GM18861 (cell line): ENCODE results near the gene GAS2L1.

Experiments used
- ATAC-seq: cut with Tn5 transposase; IDR thresholded peaks from one replicate; pipeline ENCODE4 v1.9.1; 2021; ENCODE audit not compliant: unreplicated experiment

The GAS2L1 gene

GRCh38 chr22:29306175-29306834, at the start of gene GAS2L1:
TSS of gene GAS2L1 (plus strand) at chr22:29306650. CDS start at chr22:29308106, 1,456 bp downstream.
- ATAC-seq: no peak

GRCh38 chr22:29257751-29258181, 48.7 kb upstream of the GAS2L1 start:
- ATAC-seq: no peak

- ATAC-seq: no peak
Measured at GRCh38 chr22:29258407-29259252, 47.8 kb upstream of the GAS2L1 start.

GRCh38 chr22:29259253-29259899, 47.1 kb upstream of the GAS2L1 start:
- no peak for ATAC-seq

GRCh38 chr22:29260031-29260560, 46.4 kb upstream of the GAS2L1 start:
- ATAC-seq: no peak

- ATAC-seq: no peak
Measured at GRCh38 chr22:29260601-29261315, 45.7 kb upstream of the GAS2L1 start.

GRCh38 chr22:29263791-29264276, 42.6 kb upstream of the GAS2L1 start:
- ATAC-seq: no peak

- ATAC-seq: no peak
Measured at GRCh38 chr22:29265305-29265704, 41.1 kb upstream of the GAS2L1 start.

GRCh38 chr22:29265929-29266328, 40.5 kb upstream of the GAS2L1 start:
- no peak for ATAC-seq

- no peak for ATAC-seq
Measured at GRCh38 chr22:29266564-29267461, 39.6 kb upstream of the GAS2L1 start.

- no peak for ATAC-seq
Measured at GRCh38 chr22:29267462-29267857, 39.0 kb upstream of the GAS2L1 start.

GRCh38 chr22:29267858-29268510, 38.5 kb upstream of the GAS2L1 start, which contains the start of the genes EWSR1 and RHBDD3:
TSS of gene EWSR1 (plus strand) at chr22:29268268. CDS start at chr22:29268337, 69 bp downstream.
TSS of gene RHBDD3 (minus strand) at chr22:29267981. CDS start at chr22:29265626, 2,355 bp downstream.
- peak; percentile 66 for ATAC-seq

GRCh38 chr22:29268511-29269229, 37.8 kb upstream of the GAS2L1 start:
- peak; percentile 19 for ATAC-seq

- ATAC-seq: no peak
Measured at GRCh38 chr22:29269230-29269604, 37.2 kb upstream of the GAS2L1 start.

- ATAC-seq: no peak
Measured at GRCh38 chr22:29269731-29270474, 36.5 kb upstream of the GAS2L1 start.

GRCh38 chr22:29270475-29271271, 35.8 kb upstream of the GAS2L1 start:
- no peak for ATAC-seq

GRCh38 chr22:29272624-29273023, 33.8 kb upstream of the GAS2L1 start:
- ATAC-seq: no peak
